Measurements from ENCODE around the gene SLC5A4. TPM values are rescaled to one million over a fixed set of nuclear protein-coding genes. Genes with fewer than 3 reads are reported as not detected.
"Not testable (repeated sequence)": the region's sequence is repeated elsewhere in the genome, so short reads cannot be mapped to it uniquely, and the experiment has no call there.

Gene SLC5A4
- total RNA-seq (2014; rRNA removed; shearing (Covaris generic)): 0.04 TPM in 1 of 2 replicates, not detected in the other

- DNase-seq (ENCODE audit: low spot score): no peak
Measured at GRCh38 chr22:32255217-32255616, at the start of gene SLC5A4. Gene SLC5A4 (minus strand): TSS chr22:32255347. CDS start chr22:32255329, 18 bp downstream.

GRCh38 chr22:32293921-32294320, 38.8 kb upstream of the SLC5A4 start:
- not testable (repeated sequence) for DNase-seq (ENCODE audit: low spot score)

- DNase-seq (ENCODE audit: low spot score): no peak
Measured at GRCh38 chr22:32286290-32286840, 31.2 kb upstream of the SLC5A4 start.

DNA sequence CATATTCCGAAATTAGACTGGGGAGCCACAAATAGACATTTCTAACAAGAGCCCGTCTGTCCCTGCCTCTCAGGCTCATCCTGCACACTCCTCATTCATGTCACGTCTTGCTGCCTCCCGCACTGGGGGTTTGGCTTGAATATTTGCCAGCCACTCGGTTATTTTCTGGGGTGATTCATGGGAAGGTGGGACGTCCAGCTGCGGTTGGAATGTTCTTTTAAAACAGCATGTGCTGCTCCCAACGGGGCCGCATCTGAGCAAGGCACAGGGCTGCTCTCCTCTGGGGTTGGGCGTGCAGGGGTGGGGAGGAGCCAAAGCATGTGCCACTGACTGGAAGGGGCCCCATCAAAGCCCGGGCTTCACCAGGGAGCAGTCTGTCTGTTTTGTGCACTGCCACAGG, 25.9 kb upstream of the SLC5A4 start:
- peak; percentile 53 for DNase-seq (ENCODE audit: low spot score)

- not testable (repeated sequence) for DNase-seq (ENCODE audit: low spot score)
Measured at GRCh38 chr22:32275353-32275752, 20.2 kb upstream of the SLC5A4 start.

- DNase-seq (ENCODE audit: low spot score): no peak
Measured at GRCh38 chr22:32271389-32271788, 16.2 kb upstream of the SLC5A4 start.

DNA sequence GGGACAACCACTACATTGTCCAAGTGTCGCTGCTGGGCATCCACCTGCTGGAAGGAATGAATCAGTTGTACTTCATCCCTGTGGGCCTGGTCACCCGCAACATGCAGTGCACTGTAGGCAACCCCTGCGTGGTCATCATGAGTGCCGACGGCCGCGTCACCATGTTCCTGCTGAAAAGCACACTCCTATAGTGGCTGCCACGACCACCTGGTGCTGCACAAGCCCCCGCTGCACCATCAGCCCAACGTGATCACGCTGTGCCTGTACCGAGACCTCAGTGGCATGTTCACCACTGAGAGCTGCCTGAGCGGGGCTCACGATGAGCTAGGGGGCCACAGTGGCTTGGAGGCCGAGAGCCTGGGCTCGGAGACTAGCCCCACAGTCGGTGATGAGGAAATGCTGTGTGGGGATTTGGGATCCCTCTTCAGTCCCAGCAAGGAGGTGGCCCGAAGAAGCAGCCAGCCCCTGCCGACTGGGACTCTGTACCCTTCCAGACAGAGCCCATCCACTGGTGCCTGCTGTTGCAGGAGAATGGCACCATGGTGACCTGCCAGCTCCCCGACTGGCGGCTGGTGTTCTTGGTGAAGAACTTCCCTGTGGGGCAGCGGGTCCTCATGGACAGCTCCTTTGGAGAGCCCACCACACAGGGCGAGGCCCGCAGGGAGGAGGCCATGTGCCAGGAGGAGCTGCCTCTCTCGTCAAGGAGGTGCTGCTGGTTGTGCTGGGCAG, 15.7 kb upstream of the SLC5A4 start:
- no peak for DNase-seq (ENCODE audit: low spot score)

- DNase-seq (ENCODE audit: low spot score): no peak
Measured at GRCh38 chr22:32269316-32269715, 14.2 kb upstream of the SLC5A4 start.

- DNase-seq (ENCODE audit: low spot score): no peak
Measured at GRCh38 chr22:32267011-32267410, 11.9 kb upstream of the SLC5A4 start.

GRCh38 chr22:32265882-32266767, 11.0 kb upstream of the SLC5A4 start:
- DNase-seq (ENCODE audit: low spot score): peak; percentile 57

- DNase-seq (ENCODE audit: low spot score): not testable (repeated sequence)
Measured at GRCh38 chr22:32263678-32264077, 8.5 kb upstream of the SLC5A4 start.

DNA sequence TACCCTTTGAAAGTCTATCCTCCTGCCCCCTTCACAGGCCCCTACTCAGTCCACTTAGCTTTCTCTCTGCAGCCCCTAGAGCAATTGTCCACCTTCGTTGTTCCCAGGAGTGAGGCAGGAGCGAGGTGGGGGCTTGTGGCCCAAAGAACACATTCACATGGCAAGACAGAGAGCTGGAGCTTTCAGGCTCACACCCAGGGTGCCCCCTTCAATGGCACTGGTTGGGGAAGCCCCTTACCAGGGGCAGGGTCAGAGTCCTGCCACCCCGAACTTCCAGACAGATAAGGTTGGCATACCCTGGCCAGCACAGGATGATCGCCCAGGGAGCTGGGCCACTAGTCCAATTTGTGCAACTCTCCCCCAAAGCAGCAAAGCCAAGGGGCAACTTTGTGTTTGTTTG, 6.2 kb upstream of the SLC5A4 start:
- DNase-seq (ENCODE audit: low spot score): no peak

DNA sequence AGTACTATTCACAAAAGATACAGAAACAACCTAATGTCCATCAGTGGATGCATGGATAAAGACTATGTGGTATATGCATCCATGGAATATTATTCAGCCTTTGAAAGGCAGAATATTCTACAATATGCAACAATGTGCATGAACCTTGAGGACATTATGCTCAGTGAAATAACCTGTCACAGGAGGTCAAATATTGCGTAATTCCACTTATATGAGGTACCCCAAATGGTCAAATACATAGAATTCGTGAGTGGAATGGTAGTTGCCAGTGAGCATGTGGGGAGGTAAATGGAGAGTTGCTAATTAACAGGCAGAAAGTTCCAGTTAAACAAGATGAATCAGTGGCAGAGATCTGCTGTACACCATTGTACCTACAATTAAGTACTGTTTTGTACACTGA, 3.6 kb upstream of the SLC5A4 start:
- no peak for DNase-seq (ENCODE audit: low spot score)

DNA sequence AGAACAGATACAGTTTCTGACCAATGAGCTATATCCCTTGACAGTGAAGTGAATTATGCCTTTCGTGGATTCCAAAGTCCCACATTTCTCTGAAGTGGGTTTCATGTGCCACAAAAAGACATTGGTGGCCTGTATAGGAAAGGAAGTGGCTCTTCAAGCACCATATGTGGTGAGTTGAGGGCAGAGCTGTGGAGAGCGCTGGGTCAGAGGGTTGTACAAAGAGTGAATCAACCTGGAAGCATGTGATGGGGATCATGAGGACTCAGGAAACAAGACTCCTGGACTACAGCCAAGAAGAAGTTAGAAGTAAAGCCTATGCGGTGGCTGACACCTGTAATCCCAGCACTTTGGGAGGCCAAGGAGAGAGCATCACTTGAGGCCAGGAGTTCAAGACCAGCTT, 579 bp upstream of the SLC5A4 start:
- DNase-seq (ENCODE audit: low spot score): no peak

- DNase-seq (ENCODE audit: low spot score): no peak
Measured at GRCh38 chr22:32249231-32249630, 5.9 kb downstream of the SLC5A4 start.

- DNase-seq (ENCODE audit: low spot score): no peak
Measured at GRCh38 chr22:32248276-32248675, 6.9 kb downstream of the SLC5A4 start.

GRCh38 chr22:32246166-32246565, 9.0 kb downstream of the SLC5A4 start:
- no peak for DNase-seq (ENCODE audit: low spot score)

- no peak for DNase-seq (ENCODE audit: low spot score)
Measured at GRCh38 chr22:32245042-32245441, 10.1 kb downstream of the SLC5A4 start.

GRCh38 chr22:32244547-32244946, 10.6 kb downstream of the SLC5A4 start:
- DNase-seq (ENCODE audit: low spot score): no peak

GRCh38 chr22:32240461-32240860, 14.7 kb downstream of the SLC5A4 start:
- no peak for DNase-seq (ENCODE audit: low spot score)

- DNase-seq (ENCODE audit: low spot score): no peak
Measured at GRCh38 chr22:32237906-32238305, 17.2 kb downstream of the SLC5A4 start.

- no peak for DNase-seq (ENCODE audit: low spot score)
Measured at GRCh38 chr22:32236970-32237369, 18.2 kb downstream of the SLC5A4 start.

- DNase-seq (ENCODE audit: low spot score): no peak
Measured at GRCh38 chr22:32233091-32233490, 22.1 kb downstream of the SLC5A4 start.
